ENCODE results near the gene EPB41L5. TPM values are rescaled to one million over a fixed set of nuclear protein-coding genes. Genes with fewer than 3 reads are reported as not detected.
"Not testable (repeated sequence)": the region's sequence is repeated elsewhere in the genome, so short reads cannot be mapped to it uniquely, and the experiment has no call there.

Gene EPB41L5
- total RNA-seq, 1 donor from 2014 or later: 16.2 TPM

DNA sequence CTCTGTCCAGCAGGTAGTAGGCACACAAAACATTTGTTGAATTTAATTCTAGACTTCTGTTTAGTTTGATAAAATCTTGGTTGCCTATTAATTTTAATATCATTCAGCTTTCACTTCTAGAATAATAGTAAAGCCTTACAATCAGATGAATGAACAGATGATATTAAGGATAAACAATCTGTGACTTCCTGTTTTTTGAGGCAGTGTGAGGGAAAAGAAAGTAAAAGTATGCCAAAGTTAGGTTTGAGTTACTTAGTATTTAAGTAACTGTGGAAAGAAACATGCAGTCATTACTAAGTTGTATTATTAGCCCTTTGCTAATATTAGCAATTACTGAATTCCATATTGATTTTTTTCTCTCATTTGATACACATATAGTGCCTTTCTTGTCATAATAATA is 31.5 kb downstream of the EPB41L5 start:
- peaks cover 16% of the 10 kb centered on the region for H3K36me3 Mint-ChIP-seq (ENCODE audit: low read depth, unreplicated experiment)
- FAIRE-seq: no peak
- no peak overlapping the region for H3K27ac ChIP-seq (ENCODE audit: low read depth, low read length)

DNA sequence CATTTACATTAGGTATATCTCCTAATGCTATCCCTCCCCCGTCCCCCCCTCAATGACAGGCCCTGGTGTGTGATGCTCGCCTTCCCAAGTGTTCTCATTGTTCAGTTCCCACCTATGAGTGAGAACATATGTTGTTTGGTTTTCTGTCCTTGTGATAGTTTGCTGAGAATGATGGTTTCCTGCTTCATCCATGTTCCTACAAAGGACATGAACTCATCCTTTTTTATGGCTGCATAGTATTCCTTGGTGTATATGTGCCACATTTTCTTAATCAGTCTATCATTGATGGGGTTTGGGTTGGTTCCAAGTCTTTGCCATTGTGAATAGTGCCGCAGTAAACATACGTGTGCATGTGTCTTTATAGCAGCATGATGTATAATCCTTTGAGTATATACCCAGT is 32.9 kb downstream of the EPB41L5 start:
- not testable (repeated sequence) for DNase-seq (ENCODE audit: low read depth); H3K36me3 ChIP-seq (ENCODE audit: insufficient read depth, low read length); H3K9me3 ChIP-seq (ENCODE audit: insufficient read depth, low read depth, low read length); H3K27ac ChIP-seq (ENCODE audit: low read depth, low read length); H3K9ac ChIP-seq (ENCODE audit: low read length); H3K27me3 Mint-ChIP-seq (ENCODE audit: low read depth, unreplicated experiment); H2AFZ ChIP-seq (ENCODE audit: low read depth, low read length); H4K20me1 ChIP-seq (ENCODE audit: insufficient read depth, low read length); H3K79me2 ChIP-seq (ENCODE audit: insufficient read depth, low read length); H3K4me3 Mint-ChIP-seq (ENCODE audit: unreplicated experiment); H3K4me1 Mint-ChIP-seq (ENCODE audit: low read depth, unreplicated experiment); FAIRE-seq; H3K4me1 ChIP-seq (ENCODE audit: insufficient read depth, low read length); H3K4me2 ChIP-seq (ENCODE audit: low read length); H3K4me3 ChIP-seq (ENCODE audit: insufficient read depth, low read depth, low read length); H3K27me3 ChIP-seq (ENCODE audit: insufficient read depth, low read length); H3K27ac Mint-ChIP-seq (ENCODE audit: unreplicated experiment)
- Mint-ChIP-seq H3K9me3 (ENCODE audit: unreplicated experiment) (peaks cover 16% of the 10 kb centered on the region), H3K36me3 (ENCODE audit: low read depth, unreplicated experiment) (peaks cover 24% of the 10 kb centered on the region)

More for the DNA sequence above, 31.5 kb downstream of the EPB41L5 start:
- no peak overlapping the region for H3K4me3 ChIP-seq (ENCODE audit: insufficient read depth, low read depth, low read length)
- H2AFZ ChIP-seq (ENCODE audit: low read depth, low read length): no peak overlapping the region
- TF ChIP-seq, protein P1, sequence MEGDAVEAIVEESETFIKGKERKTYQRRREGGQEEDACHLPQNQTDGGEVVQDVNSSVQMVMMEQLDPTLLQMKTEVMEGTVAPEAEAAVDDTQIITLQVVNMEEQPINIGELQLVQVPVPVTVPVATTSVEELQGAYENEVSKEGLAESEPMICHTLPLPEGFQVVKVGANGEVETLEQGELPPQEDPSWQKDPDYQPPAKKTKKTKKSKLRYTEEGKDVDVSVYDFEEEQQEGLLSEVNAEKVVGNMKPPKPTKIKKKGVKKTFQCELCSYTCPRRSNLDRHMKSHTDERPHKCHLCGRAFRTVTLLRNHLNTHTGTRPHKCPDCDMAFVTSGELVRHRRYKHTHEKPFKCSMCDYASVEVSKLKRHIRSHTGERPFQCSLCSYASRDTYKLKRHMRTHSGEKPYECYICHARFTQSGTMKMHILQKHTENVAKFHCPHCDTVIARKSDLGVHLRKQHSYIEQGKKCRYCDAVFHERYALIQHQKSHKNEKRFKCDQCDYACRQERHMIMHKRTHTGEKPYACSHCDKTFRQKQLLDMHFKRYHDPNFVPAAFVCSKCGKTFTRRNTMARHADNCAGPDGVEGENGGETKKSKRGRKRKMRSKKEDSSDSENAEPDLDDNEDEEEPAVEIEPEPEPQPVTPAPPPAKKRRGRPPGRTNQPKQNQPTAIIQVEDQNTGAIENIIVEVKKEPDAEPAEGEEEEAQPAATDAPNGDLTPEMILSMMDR (IDR thresholded peaks at IDR 0.05; ENCODE audit: insufficient read depth, low read depth, low read length): no peak
- no peak for TF ChIP-seq EZH2 (IDR thresholded peaks at IDR 0.05; ENCODE audit: insufficient read depth, low read length)
- no peaks in the 10 kb centered on the region for H3K9me3 ChIP-seq (ENCODE audit: insufficient read depth, low read depth, low read length)
- H3K9ac ChIP-seq (ENCODE audit: low read length): no peak overlapping the region
- Mint-ChIP-seq H3K9me3 (ENCODE audit: unreplicated experiment) (peaks cover 12% of the 10 kb centered on the region), H3K4me1 (ENCODE audit: low read depth, unreplicated experiment) (no peaks in the 10 kb centered on the region), H3K4me3 (ENCODE audit: unreplicated experiment) (no peak overlapping the region), H3K27ac (ENCODE audit: unreplicated experiment) (no peak overlapping the region), H3K27me3 (ENCODE audit: low read depth, unreplicated experiment) (no peaks in the 10 kb centered on the region)
- H3K79me2 ChIP-seq (ENCODE audit: insufficient read depth, low read length): no peaks in the 10 kb centered on the region
- H3K27me3 ChIP-seq (ENCODE audit: insufficient read depth, low read length): no peaks in the 10 kb centered on the region
- no peaks in the 10 kb centered on the region for H3K4me1 ChIP-seq (ENCODE audit: insufficient read depth, low read length)
- H3K4me2 ChIP-seq (ENCODE audit: low read length): no peak overlapping the region
- DNase-seq (ENCODE audit: low read depth): no peak
- H4K20me1 ChIP-seq (ENCODE audit: insufficient read depth, low read length): no peaks in the 10 kb centered on the region
- H3K36me3 ChIP-seq (ENCODE audit: insufficient read depth, low read length): no peaks in the 10 kb centered on the region

DNA sequence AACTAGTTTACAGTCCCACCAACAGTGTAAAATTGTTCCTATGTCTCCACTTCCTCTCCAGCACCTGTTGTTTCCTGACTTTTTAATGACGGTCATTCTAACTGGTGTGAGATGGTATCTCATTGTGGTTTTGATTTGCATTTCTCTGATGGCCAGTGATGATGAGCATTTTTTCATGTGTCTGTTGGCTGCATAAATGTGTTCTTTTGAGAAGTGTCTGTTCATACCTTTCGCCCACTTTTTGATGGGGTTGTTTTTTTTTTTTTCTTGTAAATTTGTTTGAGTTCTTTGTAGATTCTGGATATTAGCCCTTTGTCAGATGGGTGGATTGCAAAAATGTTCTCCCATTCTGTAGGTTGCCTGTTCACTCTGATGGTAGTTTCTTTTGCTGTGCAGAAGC is 33.4 kb downstream of the EPB41L5 start:
- not testable (repeated sequence) for H2AFZ ChIP-seq (ENCODE audit: low read depth, low read length); H3K79me2 ChIP-seq (ENCODE audit: insufficient read depth, low read length); H3K4me2 ChIP-seq (ENCODE audit: low read length); H3K27me3 Mint-ChIP-seq (ENCODE audit: low read depth, unreplicated experiment); H3K9me3 ChIP-seq (ENCODE audit: insufficient read depth, low read depth, low read length); H3K9ac ChIP-seq (ENCODE audit: low read length); FAIRE-seq; DNase-seq (ENCODE audit: low read depth); H3K36me3 ChIP-seq (ENCODE audit: insufficient read depth, low read length); H3K4me3 ChIP-seq (ENCODE audit: insufficient read depth, low read depth, low read length); H3K27me3 ChIP-seq (ENCODE audit: insufficient read depth, low read length); H3K4me1 ChIP-seq (ENCODE audit: insufficient read depth, low read length); H3K4me1 Mint-ChIP-seq (ENCODE audit: low read depth, unreplicated experiment); H3K27ac Mint-ChIP-seq (ENCODE audit: unreplicated experiment); H3K4me3 Mint-ChIP-seq (ENCODE audit: unreplicated experiment); H4K20me1 ChIP-seq (ENCODE audit: insufficient read depth, low read length); H3K27ac ChIP-seq (ENCODE audit: low read depth, low read length)
- peaks cover 17% of the 10 kb centered on the region for H3K9me3 Mint-ChIP-seq (ENCODE audit: unreplicated experiment)
- peaks cover 24% of the 10 kb centered on the region for H3K36me3 Mint-ChIP-seq (ENCODE audit: low read depth, unreplicated experiment)

DNA sequence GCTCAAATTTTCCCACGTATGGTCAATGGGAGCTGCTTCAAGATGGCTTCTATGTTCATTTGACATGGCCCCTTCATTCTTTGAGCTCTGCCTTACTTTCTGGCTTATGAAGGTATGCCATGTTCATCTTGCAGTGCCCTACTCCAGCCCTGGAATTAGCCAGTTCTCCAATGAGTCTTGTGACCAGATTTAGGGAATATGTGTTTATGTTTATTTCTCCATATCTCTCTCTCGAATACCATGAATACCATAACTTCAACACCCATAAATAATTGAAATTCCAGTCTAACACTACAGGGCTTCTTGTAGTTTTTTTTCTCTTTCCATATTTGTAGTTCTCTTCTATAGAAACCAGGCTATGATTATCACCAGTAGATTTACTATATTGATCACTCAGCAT is 39.7 kb downstream of the EPB41L5 start:
- Histone ChIP-seq H3K4me2 (ENCODE audit: low read length) (no peak overlapping the region), H3K36me3 (ENCODE audit: insufficient read depth, low read length) (no peaks in the 10 kb centered on the region), H3K9me3 (ENCODE audit: insufficient read depth, low read depth, low read length) (no peaks in the 10 kb centered on the region), H3K79me2 (ENCODE audit: insufficient read depth, low read length) (no peaks in the 10 kb centered on the region), H3K27me3 (ENCODE audit: insufficient read depth, low read length) (no peaks in the 10 kb centered on the region), H3K9ac (ENCODE audit: low read length) (no peak overlapping the region), H3K27ac (ENCODE audit: low read depth, low read length) (no peak overlapping the region), H3K4me3 (ENCODE audit: insufficient read depth, low read depth, low read length) (no peak overlapping the region), H4K20me1 (ENCODE audit: insufficient read depth, low read length) (no peaks in the 10 kb centered on the region), H3K4me1 (ENCODE audit: insufficient read depth, low read length) (no peaks in the 10 kb centered on the region), H2AFZ (ENCODE audit: low read depth, low read length) (no peak overlapping the region)
- peak; percentile 15 for DNase-seq (ENCODE audit: low read depth)
- H3K27me3 Mint-ChIP-seq (ENCODE audit: low read depth, unreplicated experiment): no peaks in the 10 kb centered on the region
- no peak overlapping the region for H3K27ac Mint-ChIP-seq (ENCODE audit: unreplicated experiment)
- H3K36me3 Mint-ChIP-seq (ENCODE audit: low read depth, unreplicated experiment): peaks cover 15% of the 10 kb centered on the region
- peaks cover 14% of the 10 kb centered on the region for H3K9me3 Mint-ChIP-seq (ENCODE audit: unreplicated experiment)
- TF ChIP-seq EZH2 (IDR thresholded peaks at IDR 0.05; ENCODE audit: insufficient read depth, low read length): no peak
- TF ChIP-seq, protein P1 (IDR thresholded peaks at IDR 0.05; ENCODE audit: insufficient read depth, low read depth, low read length): no peak
- H3K4me3 Mint-ChIP-seq (ENCODE audit: unreplicated experiment): no peak overlapping the region
- peaks cover 9% of the 10 kb centered on the region for H3K4me1 Mint-ChIP-seq (ENCODE audit: low read depth, unreplicated experiment)
- no peak for FAIRE-seq
